ENCODE results near the gene CCDC127. TPM values are rescaled to one million over a fixed set of nuclear protein-coding genes. Genes with fewer than 3 reads are reported as not detected.
"Not testable (repeated sequence)": the region's sequence is repeated elsewhere in the genome, so short reads cannot be mapped to it uniquely, and the experiment has no call there.

CCDC127 gene
- total RNA-seq, 1 experiment from 2014 or later, result 3.5 TPM

DNA sequence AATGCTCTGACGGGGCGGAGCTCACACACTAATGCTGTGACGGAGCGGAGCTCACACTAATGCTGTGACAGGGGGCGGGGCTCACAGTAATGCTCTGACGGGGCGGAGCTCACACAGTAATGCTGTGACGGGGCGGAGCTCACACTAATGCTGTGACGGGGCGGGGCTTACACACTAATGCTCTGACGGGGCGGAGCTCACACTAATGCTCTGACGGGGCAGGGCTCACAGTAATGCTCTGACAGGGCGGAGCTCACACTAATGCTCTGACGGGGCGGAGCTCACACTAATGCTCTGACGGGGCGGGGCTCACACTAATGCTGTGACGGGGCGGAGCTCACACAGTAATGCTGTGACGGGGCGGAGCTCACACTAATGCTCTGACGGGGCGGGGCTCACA is 53.2 kb downstream of the CCDC127 start:
- in situ Hi-C loops (cut with HindIII; ENCODE audit: low sequenced_read_pairs); DNase-seq (ENCODE audit: low spot score): not testable (repeated sequence)

DNA sequence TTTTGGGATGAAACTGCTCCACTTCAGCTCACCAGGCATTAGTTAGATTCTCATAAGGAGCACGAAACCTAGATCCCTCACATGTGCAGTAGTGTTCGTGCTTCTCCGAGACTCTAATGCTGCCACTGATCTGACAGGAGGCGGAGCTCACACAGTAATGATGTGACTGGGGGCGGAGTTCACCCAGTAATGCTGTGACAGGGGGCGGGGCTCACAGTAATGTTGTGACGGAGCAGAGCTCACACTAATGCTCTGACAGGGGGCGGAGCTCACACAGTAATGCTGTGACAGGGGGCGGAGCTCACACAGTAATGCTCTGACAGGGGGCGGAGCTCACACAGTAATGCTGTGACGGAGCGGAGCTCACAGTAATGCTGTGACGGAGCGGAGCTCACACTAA is 53.7 kb downstream of the CCDC127 start:
- in situ Hi-C loops (cut with HindIII; ENCODE audit: low sequenced_read_pairs), result no loop called here
- no peak for DNase-seq (ENCODE audit: low spot score)

DNA sequence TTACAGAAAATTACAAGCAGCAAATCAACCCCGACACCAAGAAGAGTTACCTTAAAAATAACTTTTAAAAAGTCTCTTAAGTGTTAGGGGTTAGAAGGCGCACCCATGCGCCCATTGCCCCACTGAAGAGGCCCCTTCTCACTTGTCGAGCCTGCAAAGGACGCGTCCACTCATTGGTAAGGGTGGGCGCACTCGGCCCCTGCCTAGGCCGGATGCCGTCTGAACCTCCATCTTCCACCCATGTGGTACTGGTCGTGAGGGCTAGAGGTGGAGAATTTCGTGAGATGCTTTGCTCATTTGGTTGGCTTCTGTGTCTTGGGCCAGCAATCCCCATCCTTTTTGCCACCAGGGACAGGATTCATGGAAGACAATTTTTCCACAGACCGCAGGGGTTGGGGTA is 54.1 kb downstream of the CCDC127 start:
- no peak for DNase-seq (ENCODE audit: low spot score)
- in situ Hi-C loops (cut with HindIII; ENCODE audit: low sequenced_read_pairs), result no loop called here

DNA sequence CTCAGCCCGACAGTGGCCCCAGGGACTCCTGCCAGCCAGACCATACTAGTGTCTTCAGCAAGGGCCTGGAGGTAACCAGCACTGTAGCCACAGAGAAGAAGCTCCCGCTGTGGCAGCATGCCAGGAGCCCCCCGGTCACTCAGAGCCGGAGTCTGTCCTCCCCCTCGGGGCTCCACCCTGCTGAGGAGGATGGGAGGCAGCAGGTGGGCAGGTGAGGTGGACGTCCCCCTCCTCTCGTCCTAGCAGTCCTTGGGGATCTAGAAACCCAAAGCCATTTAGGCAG is 54.7 kb downstream of the CCDC127 start:
- in situ Hi-C loops (cut with HindIII; ENCODE audit: low sequenced_read_pairs), result no loop called here

DNA sequence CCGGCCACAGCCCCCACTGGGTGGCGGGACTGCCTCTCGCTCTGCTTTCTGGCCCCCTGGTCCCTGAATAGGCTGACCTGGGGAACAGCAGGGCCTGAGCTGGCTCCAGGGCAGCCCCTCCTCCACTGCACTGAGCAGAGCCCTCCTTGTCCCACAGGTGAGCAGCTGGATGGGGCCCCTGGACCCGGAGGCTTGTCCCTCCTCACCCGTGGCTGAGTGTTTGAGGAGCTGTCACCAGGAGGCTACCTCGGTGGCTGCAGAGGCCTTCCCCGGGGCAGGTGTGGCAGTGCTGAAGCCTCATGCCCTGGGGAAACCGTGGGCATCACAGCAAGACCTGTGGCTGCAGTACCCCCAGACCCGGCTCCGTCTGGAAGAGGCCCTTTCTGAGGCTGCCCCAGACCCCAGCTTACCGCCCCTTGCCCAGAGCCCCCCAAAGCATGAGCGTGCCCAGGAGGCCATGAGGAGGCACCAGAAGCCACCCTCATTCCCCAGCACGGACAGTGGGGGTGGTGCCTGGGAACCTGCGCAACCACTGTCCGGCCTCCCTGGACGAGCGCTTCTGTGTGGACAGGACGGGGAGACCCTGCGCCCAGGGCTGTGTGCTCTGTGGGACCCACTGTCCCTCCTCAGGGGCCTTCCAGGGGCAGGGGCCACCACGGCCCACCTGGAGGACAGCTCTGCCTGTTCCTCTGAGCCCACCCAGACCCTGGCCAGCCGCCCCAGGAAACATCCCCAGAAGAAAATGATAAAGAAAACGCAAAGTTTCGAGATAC is 55.2 kb downstream of the CCDC127 start:
- no peak for DNase-seq (ENCODE audit: low spot score)
- in situ Hi-C loops (cut with HindIII; ENCODE audit: low sequenced_read_pairs), result no loop called here

More for the DNA sequence above, 54.7 kb downstream of the CCDC127 start:
- DNase-seq (ENCODE audit: low spot score), result no peak

DNA sequence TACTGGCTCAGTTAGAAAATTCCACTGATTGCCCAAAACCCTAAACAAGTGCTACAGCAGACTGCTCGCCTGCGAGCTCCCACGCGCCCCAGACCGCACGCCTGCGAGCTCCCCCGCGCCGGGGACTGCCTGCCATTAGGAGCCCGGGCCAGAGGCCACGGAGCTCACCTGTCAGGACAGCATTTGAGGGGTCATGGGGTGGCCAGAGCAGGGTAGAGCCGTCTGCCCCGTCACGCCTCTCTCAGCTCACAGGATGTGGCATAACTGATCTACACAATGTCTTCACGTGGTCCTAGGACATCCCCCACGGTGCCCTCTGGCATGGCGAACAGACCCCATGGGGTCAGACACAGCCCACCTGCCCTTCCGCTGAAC is 55.8 kb downstream of the CCDC127 start:
- DNase-seq (ENCODE audit: low spot score), result no peak
- in situ Hi-C loops (cut with HindIII; ENCODE audit: low sequenced_read_pairs), result no loop called here

DNA sequence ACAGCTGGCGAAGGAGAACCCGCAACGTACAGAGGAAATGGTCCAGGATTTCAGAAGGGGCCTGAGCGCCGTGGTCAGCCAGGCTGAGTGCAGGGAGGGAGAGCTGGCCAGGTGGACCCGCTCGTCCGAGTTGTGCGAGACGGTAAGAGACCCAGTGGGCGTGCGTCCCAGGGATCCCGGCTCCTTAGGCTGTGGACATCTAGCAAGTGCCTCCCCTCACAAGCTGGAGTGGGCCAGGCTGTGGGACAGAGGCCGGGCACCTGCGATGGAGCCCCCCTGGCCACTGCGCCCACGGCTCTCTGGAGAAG is 56.2 kb downstream of the CCDC127 start:
- in situ Hi-C loops (cut with HindIII; ENCODE audit: low sequenced_read_pairs), result no loop called here
- no peak for DNase-seq (ENCODE audit: low spot score)

DNA sequence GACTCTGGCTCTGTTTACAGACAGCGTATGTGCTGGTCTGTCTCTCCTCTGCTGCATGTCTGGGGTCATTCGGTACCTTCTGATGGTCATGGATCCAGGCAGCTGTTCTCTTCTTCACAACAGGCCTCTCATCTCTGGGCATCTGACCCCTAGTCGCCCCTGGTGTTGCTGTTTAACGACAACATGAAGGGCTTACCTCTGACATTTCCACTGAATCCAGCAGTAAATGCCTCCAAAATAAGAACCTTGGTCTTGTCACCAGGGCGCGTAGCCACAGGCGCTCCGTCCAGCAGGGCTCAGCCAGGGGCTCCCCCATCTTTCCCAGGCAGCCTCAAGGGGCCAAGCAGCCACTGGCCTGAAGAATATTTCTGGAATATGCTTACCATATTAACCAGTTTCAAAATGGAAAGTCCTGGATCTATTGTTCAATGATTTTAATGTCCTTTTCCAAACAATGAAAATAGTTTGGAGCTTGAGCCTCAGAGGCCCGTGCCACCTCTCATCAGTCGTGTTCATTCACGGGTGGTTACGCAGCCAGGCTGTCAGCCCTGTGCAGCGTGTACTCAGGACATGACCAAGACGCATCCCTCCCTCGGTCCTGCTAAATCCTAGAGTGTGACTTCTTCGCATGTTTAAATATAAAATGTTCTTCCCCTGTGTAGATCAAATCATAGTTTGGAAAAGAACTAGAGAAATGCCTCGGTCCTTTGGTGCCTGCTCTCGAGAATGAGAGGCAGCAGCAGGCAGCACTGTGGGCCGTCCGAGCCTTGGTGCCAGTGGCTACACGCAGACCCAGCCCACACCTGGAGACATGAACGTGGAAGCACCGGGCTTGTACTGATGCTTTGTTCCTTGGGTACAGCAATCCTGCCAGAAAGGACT is 56.8 kb downstream of the CCDC127 start:
- in situ Hi-C loops (cut with HindIII; ENCODE audit: low sequenced_read_pairs), result no loop called here
- no peak for DNase-seq (ENCODE audit: low spot score)

DNA sequence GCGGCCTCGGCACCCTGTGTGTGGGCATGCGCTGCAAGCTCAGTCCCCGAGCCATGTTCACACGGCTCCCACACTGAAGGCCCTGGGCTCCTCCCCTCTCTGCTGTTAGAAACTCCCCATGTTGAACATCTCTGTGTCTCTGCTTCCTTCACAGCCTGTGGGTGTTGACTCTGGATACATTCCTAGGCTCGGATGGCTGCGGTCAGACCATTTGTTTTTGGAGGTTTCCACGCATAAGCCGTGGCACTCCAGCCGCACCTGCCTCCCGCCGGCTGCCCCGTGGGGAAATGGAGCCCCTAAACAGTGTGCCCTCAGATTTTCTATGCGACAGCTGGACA is 57.8 kb downstream of the CCDC127 start:
- no peak for DNase-seq (ENCODE audit: low spot score)

DNA sequence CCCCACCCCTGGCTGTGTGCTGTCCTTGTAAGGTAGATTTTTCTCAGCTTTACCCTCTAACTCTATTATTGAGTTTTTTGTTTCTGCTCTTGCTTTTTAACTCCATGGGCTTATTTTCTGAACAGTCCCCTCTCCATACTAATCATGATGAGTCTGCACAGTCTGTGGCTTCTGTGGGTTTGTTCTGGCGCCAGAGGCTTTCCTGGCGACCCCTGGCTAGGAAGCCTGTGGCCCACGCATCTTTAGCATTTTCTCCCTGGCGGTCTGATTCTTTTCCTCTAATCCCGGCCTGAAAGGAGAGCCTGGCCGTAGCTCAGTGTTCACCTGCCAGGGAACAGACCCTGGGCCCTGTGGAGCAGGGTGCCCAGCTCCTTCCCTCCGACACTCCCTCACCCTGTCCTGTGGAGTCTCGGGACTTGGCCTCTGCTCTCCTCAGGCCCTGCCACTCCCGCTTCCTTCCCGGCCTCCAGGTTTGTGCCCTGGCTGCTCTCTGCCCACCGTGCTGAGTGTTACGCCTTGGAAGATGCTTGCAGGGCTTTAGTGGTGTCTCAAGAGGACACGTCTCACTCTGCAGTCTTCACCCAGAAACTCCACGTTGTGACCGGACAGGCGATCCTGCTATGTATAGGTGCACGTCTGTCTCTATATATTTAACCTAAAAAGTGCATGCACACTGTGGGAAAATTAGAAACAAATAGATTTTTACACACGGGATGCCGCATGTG is 58.3 kb downstream of the CCDC127 start:
- in situ Hi-C loops (cut with HindIII; ENCODE audit: low sequenced_read_pairs), result no loop called here
- DNase-seq (ENCODE audit: low spot score), result no peak

More for the DNA sequence above, 57.8 kb downstream of the CCDC127 start:
- in situ Hi-C loops (cut with HindIII; ENCODE audit: low sequenced_read_pairs), result no loop called here

DNA sequence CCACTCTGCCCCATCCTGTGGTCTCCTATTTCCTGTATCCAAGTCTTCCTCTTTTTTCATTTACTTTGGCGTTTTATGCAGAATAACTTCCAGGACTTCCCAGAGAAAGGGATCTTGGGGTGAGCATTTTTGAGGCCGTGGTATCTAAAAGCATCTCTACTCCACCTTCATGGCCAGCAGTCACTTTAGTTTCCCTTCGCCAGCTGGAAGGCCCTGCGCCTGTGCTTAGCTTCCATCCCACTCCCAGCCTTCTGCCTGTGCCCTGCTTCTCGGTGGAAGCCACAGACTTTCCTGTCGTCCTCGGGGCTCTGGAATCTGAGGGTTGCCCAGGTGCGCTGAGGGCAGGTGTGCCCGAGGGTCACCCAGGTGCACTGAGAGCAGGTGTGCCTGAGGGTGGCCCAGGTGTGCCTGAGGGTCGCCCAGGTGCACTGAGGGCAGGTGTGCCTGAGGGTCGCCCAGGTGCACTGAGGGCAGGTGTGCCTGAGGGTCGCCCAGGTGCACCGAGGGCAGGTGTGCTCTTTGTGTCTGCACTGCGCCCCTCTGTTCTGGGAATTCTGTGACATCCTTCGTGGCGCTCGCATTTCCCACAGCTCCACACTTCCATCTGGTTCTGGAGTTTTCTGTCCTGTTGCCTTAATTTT is 59.0 kb downstream of the CCDC127 start:
- no peak for DNase-seq (ENCODE audit: low spot score)
- in situ Hi-C loops (cut with HindIII; ENCODE audit: low sequenced_read_pairs), result no loop called here

DNA sequence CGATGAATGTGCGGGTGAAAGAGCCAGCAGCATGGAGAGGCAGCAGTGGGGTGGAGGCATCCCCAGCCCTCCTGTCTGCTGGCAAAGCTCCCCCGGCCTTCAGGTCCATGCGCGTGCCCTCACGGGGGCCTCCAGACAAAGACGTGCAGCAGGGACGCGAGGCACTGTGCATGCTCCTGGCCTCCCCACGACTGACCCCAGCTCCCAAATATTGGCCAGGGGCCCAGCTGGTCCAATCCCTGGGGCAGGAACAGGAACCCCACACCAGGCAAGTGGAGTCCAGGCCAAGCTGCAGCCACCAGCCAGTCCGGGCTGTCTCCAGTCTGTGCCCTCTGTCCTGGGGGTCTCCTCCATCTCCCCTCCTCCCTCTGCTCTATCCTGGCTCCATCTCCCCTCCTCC is 60.2 kb downstream of the CCDC127 start:
- DNase-seq (ENCODE audit: low spot score), result no peak
- in situ Hi-C loops (cut with HindIII; ENCODE audit: low sequenced_read_pairs), result no loop called here

DNA sequence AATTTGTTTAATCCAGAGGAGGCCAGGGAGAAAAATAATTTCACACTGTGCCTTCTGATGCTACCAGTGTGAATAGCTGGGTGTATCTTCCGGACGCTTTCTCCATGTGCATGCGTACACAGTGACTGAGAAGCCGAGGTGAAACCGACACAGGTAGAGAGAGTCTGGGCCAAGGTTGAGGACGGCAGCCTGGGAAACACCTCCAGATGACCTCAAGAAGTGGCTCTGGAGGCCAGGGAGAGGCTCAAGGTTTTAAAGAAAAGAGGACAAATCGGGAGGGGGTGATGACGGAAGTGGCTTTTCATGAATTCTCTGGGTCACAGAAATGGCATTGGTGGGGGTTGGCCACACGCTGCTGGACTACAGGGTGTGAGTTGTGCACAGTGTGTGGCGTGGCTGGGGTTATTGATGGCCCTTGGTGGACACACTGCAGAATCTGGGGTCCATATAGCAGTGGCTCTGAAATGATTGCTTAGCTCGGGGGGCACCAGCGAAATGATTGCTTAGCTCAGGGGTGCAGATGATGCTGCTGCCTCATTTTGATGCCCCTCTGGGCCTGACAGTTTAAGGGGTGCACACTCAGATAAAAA is 60.7 kb downstream of the CCDC127 start:
- no peak for DNase-seq (ENCODE audit: low spot score)
- in situ Hi-C loops (cut with HindIII; ENCODE audit: low sequenced_read_pairs), result no loop called here

DNA sequence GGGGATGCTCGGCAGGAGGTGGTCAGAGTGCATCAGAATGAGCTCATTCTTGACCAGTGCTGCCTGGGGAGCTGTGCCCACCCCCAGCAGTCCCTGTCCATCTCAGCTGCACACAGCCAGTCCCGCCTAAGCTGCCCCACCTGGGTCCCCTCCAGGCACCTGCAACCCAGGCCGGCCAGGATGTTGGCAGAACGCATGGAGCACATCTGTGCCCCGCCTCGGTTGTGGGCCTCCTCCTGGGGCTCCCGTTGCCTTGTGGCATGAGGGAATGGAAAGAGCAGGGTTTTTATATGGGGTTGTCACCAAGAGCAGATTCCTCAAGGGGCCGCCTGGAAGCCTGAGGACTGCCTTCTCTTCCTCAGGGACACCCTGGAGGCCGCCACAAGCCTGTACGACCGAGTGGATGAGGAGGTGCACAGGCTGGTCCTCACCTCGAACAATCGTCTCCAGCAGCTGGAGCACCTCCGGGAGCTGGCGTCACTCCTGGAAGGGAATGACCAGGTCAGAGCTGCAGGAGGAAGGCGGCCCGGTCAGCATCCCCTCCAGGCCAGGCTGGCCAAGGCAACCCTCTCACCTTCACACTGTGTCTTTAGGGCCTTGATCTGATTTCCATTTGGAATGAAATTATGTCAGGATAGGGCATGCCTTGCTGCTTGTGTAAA is 61.4 kb downstream of the CCDC127 start:
- in situ Hi-C loops (cut with HindIII; ENCODE audit: low sequenced_read_pairs), result no loop called here
- DNase-seq (ENCODE audit: low spot score), result no peak

DNA sequence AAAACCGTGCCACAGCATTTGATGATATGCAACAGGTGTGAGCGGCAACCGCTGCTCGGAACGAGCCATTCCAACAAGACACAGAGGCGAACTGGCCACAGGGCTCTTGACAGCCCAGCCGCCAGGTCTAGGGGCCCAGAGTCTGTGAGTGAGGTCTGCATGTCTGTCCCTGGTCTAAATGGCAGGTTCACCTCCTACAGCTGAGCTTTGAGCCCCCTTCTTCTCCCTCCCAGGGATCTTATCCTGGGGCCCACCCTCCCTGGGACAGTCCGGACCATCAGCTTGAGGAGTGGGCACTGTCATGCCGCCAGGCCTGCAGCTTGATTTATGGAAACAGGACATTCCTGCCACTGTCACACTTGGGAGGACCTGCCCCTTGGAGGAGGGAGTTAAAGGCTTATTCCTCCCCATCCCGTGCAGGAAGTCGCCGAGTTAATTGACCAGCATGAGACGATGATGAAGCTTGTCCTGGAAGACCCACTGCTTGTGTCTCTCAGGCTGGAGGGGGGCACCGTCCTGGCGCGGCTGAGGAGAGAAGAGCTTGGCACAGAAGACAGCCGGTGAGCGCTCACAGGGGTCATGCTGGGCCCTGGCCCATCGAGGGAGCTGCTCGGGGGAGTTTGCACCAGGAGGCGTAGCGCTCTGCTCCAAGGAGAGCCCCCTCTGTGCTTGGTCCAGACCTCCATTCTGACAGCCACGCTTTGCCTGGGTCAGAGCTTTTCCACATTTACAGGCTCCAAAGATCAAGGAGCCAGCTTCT is 62.1 kb downstream of the CCDC127 start:
- no peak for DNase-seq (ENCODE audit: low spot score)
- in situ Hi-C loops (cut with HindIII; ENCODE audit: low sequenced_read_pairs), result no loop called here

DNA sequence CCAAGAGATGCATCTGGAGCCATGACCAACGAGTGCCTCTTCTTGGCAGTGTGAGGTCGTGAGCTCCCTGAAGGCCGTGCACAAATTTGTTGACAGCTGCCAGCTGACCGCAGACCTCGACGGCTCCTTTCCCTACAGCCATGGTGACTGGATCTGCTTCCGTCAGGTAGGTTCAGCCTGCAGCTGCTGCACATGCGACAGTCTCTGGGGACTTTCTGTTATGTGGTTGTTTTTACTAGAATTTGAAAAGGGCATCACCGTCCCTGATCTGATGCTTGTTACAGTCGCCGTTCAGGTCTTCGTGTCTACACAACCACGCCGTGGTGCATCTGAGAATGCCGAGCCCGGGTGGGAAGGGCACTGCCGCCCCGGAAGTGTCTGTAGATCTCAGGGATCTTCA is 63.1 kb downstream of the CCDC127 start:
- no peak for DNase-seq (ENCODE audit: low spot score)
- in situ Hi-C loops (cut with HindIII; ENCODE audit: low sequenced_read_pairs), result no loop called here

DNA sequence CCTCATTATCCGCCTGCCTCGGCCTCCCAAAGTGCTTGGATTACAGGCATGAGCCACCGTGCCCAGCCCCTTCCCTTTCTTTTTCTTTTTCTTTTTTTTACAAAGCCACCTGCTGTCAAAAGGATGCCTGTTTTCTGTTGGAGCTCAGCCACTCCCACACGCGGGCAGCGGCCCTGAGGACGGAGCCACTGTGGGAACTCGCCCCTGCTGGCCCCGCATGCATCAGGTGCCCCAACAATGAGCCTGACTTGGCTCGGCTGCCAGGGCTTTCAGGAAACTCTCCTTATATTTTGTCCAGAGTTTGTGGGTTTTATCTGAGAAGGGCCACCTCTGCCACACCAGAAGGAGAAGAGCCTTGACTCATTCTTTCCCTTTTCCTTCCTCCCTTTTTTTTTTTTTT is 63.7 kb downstream of the CCDC127 start:
- no peak for DNase-seq (ENCODE audit: low spot score)
- in situ Hi-C loops (cut with HindIII; ENCODE audit: low sequenced_read_pairs), result no loop called here

DNA sequence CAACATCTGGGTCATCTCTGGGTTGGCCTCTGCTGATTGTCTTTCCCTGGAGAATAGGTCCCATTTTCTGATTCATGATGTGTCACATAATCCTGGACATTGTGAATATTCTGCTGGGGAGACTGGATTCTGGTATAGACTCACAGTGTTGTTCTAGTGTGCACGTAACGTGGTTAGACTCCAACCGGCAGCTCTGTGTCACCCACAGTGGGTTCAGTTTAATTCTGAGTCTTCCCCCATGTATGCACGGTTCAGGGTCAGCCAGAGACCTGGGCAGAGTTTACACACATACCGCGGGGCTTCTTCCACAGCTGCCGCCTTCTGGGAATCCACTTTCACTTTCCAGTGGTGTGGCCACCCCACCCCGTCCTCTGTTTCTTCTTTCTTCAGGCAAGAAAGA is 64.7 kb downstream of the CCDC127 start:
- in situ Hi-C loops (cut with HindIII; ENCODE audit: low sequenced_read_pairs), result no loop called here
- no peak for DNase-seq (ENCODE audit: low spot score)
